Left ventricle myocardium superior (tissue), 1 donor: ENCODE results near the gene PPHLN1. TPM values are rescaled to one million over a fixed set of nuclear protein-coding genes. Genes with fewer than 3 reads are reported as not detected.

ENCODE experiments used
- ATAC-seq: fragments of 200-7000 bp; cut with Tn5 transposase; one replicate; pipeline ENCODE4 v1.9.1; 2020; ENCODE audit warnings: mild to moderate bottlenecking, moderate library complexity
- DNase-seq: peaks from one replicate; pipeline ENCODE4 v3.0.0-alpha.2; 2020
- intact Hi-C: fragments of 100-400 bp; cut with micrococcal nuclease; formaldehyde crosslinking; loops from one replicate; pipeline ENCODE4 v1.11.0; 2022
- long read RNA-seq: library from polyadenylated mRNA; unstranded; transcript quantifications from one replicate; pipeline ENCODE4 v2.0.0, GENCODE V29; 2021
- total RNA-seq: library from RNA; stranded (reverse); fragmentation: NEBNext Ultra II Directional; extraction: Animal tissue kit (Norgen Biotek cat#: 25700); gene quantifications from one replicate; pipeline ENCODE4 v1.2.1, GENCODE V29; 2021
- donor health status: DM: no; HTN: yes; CAD: no; lungs with severe emphysema.

PPHLN1 gene
- 27.8 TPM for total RNA-seq
- long read RNA-seq, full-length matches to known transcripts: 7 of 16 reads
- long read RNA-seq, partial matches to known transcripts: 7 of 16 reads
- long read RNA-seq, other reads (novel, unspliced or antisense): 2 of 16 reads

- DNase-seq (peak; percentile 89), ATAC-seq (peak; percentile 99)
- intact Hi-C loops: no loop called here
Measured at GRCh38 chr12:42325653-42326474, at the start of gene PPHLN1, which contains the start of gene ZCRB1. Gene PPHLN1 (plus strand): TSS chr12:42326167. CDS start chr12:42335903, 9,736 bp downstream. Gene ZCRB1 (minus strand): TSS chr12:42326094. CDS start chr12:42324102, 1,992 bp downstream.

- ATAC-seq (no peak), DNase-seq (no peak)
- intact Hi-C loops: no loop called here
Measured at GRCh38 chr12:42277396-42278127, 48.4 kb upstream of the PPHLN1 start.

- intact Hi-C loops: no loop called here
- ATAC-seq: no peak
- no peak for DNase-seq
Measured at GRCh38 chr12:42278128-42278510, 47.8 kb upstream of the PPHLN1 start.

GRCh38 chr12:42281278-42281677 is 44.7 kb upstream of the PPHLN1 start:
- no peak for ATAC-seq
- intact Hi-C loops: no loop called here
- DNase-seq: no peak

- intact Hi-C loops: no loop called here
- ATAC-seq (no peak), DNase-seq (no peak)
Measured at GRCh38 chr12:42281844-42282243, 44.1 kb upstream of the PPHLN1 start.

GRCh38 chr12:42282294-42282693 is 43.7 kb upstream of the PPHLN1 start:
- intact Hi-C loops: no loop called here
- DNase-seq (no peak), ATAC-seq (no peak)

- DNase-seq (no peak), ATAC-seq (no peak)
- intact Hi-C loops: no loop called here
Measured at GRCh38 chr12:42283739-42284138, 42.2 kb upstream of the PPHLN1 start.

- DNase-seq (no peak), ATAC-seq (no peak)
- intact Hi-C loops: no loop called here
Measured at GRCh38 chr12:42284157-42284556, 41.8 kb upstream of the PPHLN1 start.

GRCh38 chr12:42284876-42285275 is 41.1 kb upstream of the PPHLN1 start:
- intact Hi-C loops: no loop called here
- DNase-seq (no peak), ATAC-seq (no peak)

- DNase-seq (no peak), ATAC-seq (no peak)
- intact Hi-C loops: no loop called here
Measured at GRCh38 chr12:42285431-42285830, 40.5 kb upstream of the PPHLN1 start.

GRCh38 chr12:42286741-42287140 is 39.2 kb upstream of the PPHLN1 start:
- ATAC-seq (no peak), DNase-seq (no peak)
- intact Hi-C loops: no loop called here

- intact Hi-C loops: no loop called here
- no peak for DNase-seq
- ATAC-seq: no peak
Measured at GRCh38 chr12:42288544-42288943, 37.4 kb upstream of the PPHLN1 start.

- ATAC-seq (no peak), DNase-seq (no peak)
- intact Hi-C loops: no loop called here
Measured at GRCh38 chr12:42291680-42292079, 34.3 kb upstream of the PPHLN1 start.

- intact Hi-C loops: no loop called here
- no peak for ATAC-seq
Measured at GRCh38 chr12:42296503-42297109, 29.4 kb upstream of the PPHLN1 start.

GRCh38 chr12:42298887-42299286 is 27.1 kb upstream of the PPHLN1 start:
- DNase-seq: no peak
- intact Hi-C loops: no loop called here
- no peak for ATAC-seq

More at GRCh38 chr12:42296503-42297109, 29.4 kb upstream of the PPHLN1 start:
- no peak for DNase-seq

GRCh38 chr12:42299392-42300308 is 26.3 kb upstream of the PPHLN1 start:
- ATAC-seq: no peak
- DNase-seq: no peak
- intact Hi-C loops: no loop called here

- ATAC-seq (no peak), DNase-seq (no peak)
- intact Hi-C loops: no loop called here
Measured at GRCh38 chr12:42306297-42306696, 19.7 kb upstream of the PPHLN1 start.

GRCh38 chr12:42308390-42308789 is 17.6 kb upstream of the PPHLN1 start:
- no peak for DNase-seq
- intact Hi-C loops: no loop called here
- ATAC-seq: no peak

- intact Hi-C loops: no loop called here
- no peak for ATAC-seq
- no peak for DNase-seq
Measured at GRCh38 chr12:42309996-42310395, 16.0 kb upstream of the PPHLN1 start.
